HuH-7.5 (cell line): Measurements from ENCODE around the gene SND1.

ENCODE experiments used
- DNase-seq: peaks from one replicate; pipeline ENCODE4 v3.0.0; 2011; ENCODE audit warnings: low spot score

The SND1 gene

DNA sequence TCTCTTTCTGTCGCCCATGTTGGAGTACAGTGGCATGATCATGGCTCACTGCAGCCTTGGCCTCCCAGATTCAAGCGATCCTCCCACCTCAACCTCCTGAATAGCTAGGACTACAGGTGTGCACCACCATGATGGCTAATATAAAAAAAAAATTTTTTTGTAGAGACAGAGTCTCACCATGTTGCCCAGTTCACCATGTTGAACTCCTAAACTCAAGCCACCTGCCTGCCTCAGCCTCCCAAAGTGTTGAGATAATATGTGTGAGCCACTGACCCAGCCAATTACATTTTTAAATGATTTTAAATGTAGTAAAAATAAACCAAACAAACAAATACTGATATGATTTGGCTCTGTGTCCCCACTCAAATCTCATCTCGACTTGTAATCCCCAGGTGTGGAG, 487.4 kb downstream of the SND1 start:
- no peak for DNase-seq

DNA sequence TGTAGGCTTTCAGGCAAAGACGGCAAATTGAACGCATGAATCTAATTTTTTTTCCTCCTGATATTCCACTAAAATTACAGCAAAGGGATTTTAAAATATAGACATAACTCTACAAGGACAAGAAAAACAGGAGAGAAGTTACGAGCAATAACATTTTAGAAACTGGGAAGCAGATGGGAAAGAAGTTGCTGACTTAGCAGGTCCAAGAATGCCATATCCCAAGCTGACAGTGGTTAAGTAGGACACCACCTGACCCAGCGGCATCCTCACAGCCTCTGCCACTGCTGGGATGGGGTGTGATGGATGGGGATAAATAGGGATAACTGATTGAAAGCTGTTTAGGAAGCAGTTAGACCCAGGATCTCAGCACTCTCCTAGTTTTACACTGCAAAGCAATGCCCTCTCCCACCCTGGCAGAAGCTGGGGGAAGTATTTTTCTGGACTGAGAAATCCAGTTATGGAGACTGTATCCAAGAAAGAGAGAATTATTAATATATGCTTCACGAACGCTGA, 489.7 kb downstream of the SND1 start:
- no peak for DNase-seq
